ENCODE data around the gene TRAPPC10.

The TRAPPC10 gene

DNA sequence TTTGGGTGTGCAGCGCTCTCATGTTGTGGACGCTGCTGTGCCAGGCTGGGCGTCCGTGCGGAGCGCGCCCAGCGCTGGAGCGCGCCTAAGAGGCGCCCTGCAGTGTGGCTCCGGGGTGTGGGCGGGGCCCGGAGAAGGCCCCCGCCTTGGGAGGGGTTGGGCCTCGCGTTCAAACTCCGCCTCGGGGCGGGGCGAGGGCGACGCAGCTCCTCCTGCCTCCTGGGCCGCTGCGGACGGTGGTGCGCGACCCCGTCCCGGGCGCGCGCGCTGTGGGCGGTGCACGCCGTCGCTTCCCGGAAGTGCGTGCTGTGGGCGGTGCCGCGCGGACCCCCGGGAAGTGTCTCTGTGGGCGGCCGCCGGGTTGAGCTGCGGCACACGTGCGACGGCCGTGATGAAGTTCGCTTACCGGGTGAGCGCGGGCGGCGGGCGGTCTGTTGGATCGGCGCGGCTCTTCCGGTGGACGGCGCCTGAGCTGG is 95.0 kb downstream of the TRAPPC10 start, which contains the start of gene PWP2:
TSS of gene PWP2 (plus strand) at position 374 of the 476 bp plus-strand sequence. CDS start at position 392, 18 bp downstream.
- TF ChIP-seq, protein P1, sequence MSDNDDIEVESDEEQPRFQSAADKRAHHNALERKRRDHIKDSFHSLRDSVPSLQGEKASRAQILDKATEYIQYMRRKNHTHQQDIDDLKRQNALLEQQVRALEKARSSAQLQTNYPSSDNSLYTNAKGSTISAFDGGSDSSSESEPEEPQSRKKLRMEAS (IDR thresholded peaks at IDR 0.05) = peak; percentile 64

DNA sequence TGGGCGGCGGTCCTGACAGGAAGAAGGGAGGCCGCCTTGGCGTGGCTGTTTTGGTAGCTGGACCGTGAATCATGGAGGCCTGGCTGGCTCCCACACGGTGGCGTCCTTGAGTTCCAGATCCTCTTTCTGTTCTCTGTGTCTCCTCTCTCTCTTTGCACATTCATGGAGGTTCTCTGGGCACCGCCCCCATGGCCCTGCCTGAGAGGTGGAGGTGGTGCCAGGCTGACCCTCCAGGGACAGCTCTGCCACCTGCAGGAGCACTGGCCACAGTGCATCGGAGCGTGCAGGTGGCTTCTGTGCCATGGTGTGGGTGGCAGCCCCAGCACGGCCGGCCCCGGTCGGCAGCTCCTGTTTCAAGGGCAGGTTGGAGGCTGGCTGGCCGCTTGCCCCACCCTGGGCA is 125.9 kb downstream of the TRAPPC10 start:
- TF ChIP-seq RAD21 (IDR thresholded peaks at IDR 0.05; ENCODE audit: low read depth) = peak; percentile 16; the same call in 1 of the 2 replicates

DNA sequence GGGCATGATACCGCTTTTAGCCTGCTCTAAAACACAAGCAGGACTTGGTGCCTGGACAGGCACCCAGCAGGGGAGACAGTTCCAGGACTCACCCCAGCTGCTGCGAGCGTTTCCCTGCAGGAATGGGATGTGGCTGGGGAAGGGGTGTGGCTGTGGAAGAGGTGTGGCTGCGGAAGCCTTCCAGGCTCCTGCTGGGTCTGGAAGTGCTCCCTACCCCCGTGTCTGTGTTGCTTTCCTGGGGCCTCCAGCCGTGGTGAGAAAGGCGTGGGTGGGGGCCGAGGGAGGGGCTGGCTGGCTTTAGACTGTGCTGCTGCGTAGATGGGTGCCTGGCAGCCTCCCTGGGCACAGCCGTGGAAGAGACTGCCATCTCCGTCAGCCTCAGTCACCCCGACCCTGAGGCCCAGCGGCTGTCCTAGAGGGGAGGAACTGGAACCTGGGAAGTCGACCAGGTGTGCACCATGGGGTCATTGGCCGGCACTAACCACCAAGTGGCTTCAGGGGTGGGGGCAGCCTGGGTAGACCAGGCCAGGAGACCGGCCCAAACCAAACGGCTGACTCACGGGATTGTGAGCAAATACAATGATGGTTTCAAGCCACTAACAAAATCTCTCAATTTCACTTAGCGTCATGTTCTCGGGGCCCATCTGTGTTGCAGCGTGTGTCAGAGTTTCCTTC is 141.2 kb downstream of the TRAPPC10 start:
- peak; percentile 79 for TF ChIP-seq EGR1 (IDR thresholded peaks at IDR 0.05)
- peak; percentile 30; the same call in 1 of the 2 replicates for TF ChIP-seq EP300 (IDR thresholded peaks at IDR 0.05; ENCODE audit: borderline replicate concordance)

Data from Ishikawa (cell line).